Esophagus squamous epithelium (tissue), 4 donors: ENCODE results near the gene TMEM63A.

Experiments
- CTCF ChIP-seq, 6 experiments: fragments of 450-650 bp in 4 of 6; fragments of 200-600 bp in 2 of 6; sonication (generic) in 2 of 6; IDR thresholded peaks; one replicate each; pipeline ENCODE4 v1.5.1; 2016 to 2019; ENCODE audit warnings: antibody characterized with exemption in 6 of 6, mild to moderate bottlenecking in 4 of 6, moderate library complexity in 4 of 6
- POLR2A ChIP-seq, 4 donors: fragments of 450-650 bp; IDR thresholded peaks; one replicate each; pipeline ENCODE4 v1.6.1; 2017; ENCODE audit warnings: antibody characterized with exemption in 4 of 4, mild to moderate bottlenecking in 4 of 4, moderate library complexity in 3 of 4

- no peak for TF ChIP-seq CTCF (IDR thresholded peaks at IDR 0.05)
- TF ChIP-seq POLR2A (IDR thresholded peaks at IDR 0.05): no peak
Measured at GRCh38 chr1:225827076-225827475, 55.1 kb downstream of the TMEM63A start.
